HG02623 (cell line): ENCODE measurements around the gene IKZF1.

Experiments
- ATAC-seq: cut with Tn5 transposase; IDR thresholded peaks from one replicate; pipeline ENCODE4 v1.9.1; 2021; ENCODE audit warnings: moderate library complexity; ENCODE audit not compliant: unreplicated experiment

Gene IKZF1

GRCh38 chr7:50352751-50353150, 48.2 kb downstream of the IKZF1 start:
- no peak for ATAC-seq

DNA sequence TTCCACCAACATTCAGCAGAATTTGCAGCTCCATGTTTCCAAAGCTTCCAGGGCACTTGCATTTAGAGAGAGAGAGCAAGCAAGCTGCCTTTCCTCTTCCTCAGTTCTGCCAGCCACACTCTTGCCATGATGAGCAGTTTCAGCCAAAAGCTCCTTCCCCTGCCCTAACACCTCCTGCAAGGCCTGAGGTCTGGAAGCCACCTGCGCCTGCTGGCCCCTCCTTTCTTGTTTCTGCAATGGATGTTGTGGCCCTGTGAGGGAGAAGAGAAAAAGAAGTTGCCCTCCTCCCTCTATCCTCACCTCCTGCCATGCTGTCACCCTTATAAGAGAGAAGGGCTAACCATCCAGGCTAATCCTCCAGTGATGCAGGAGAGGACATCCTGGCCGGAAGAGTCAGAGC, 48.7 kb downstream of the IKZF1 start:
- no peak for ATAC-seq

DNA sequence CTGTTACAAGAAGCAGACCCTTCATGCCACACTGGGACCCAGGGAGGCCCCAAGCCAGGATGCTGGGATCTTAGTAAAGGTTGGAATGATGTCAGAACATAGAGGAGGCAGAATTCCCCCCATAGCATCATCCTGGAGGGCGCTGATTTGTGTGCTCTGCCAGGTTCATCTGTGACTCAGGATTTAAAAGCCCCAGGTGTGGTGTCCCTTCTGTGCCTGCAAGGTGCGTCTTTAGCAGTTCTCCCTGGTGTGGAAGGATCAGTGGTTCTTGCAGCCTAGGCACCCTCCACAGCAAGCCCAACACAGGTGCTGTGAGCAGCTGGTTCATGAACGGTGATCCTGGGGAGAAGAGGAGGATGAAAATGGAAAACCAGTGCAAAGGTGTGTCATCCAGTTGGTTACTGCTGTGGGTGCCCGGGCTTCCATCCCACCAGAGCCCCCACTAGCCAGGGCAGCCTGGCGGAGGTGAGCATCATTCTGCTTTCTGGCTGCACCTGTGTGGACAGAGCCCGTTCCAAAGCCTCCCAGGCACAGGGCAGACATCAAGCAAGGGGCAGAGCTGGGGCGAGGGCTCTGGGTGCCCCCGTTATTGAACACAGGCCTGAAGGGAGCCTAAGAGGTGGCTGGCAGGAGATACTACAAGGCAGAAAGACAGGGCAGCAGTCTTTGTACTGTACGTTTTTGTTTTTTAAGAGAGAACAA, 49.5 kb downstream of the IKZF1 start:
- no peak for ATAC-seq

- no peak for ATAC-seq
Measured at GRCh38 chr7:50355817-50356178, 51.3 kb downstream of the IKZF1 start.

DNA sequence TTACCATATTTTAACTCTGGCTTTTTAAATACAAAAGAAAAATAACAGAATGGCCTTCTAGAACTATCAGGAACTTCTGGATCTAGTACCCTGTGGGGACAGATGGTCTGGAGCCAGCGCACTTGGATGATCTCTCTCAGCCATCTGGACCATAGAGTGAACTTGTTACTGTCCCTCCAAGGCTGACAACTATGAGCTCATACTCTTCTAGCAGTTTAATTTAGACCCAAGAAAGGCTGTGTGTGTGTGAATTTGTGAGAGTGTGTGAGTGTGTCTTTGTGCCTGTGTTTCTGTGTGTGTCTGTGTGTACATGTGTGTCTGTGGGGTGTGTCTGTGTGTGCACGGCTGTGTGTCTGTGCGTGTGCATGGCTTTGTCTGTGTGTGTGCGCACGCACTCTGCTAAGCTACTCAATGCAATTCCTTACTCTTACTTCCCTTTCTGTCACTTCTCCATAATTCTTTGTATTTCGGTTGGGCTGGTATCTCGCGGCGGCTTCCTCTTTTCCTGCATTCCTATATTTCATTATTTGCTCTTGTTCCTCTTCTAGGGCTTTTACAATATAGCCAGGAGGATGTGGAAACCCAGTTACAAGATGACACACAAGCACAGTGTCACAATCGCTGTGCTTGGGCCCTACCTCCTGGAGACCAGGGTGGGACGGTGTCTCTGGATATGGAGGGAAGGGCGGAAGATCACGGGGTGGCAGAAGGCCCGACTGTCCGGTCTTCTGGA, 51.9 kb downstream of the IKZF1 start:
- ATAC-seq = no peak

GRCh38 chr7:50356945-50357268, 52.4 kb downstream of the IKZF1 start:
- no peak for ATAC-seq

DNA sequence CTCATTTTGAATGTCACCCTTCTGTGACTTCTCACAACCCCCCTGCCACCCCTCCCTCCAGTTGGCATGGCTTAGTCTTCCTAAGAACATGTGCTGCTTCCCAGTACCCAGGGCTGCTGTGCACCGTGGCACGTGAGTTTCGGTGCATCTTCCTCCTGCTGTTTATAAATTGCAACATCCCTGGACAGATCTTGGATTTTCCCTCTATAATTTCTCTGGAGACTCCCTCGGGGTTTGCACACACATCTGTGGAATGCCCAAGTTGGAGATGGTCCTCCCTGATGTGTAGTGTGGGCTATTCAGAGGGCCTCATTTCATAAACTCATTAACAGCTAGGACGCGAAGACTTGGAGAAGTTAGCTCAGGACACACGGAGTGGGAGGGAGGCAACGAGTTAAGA, 52.9 kb downstream of the IKZF1 start:
- ATAC-seq = no peak

GRCh38 chr7:50358041-50358705, 53.7 kb downstream of the IKZF1 start:
- ATAC-seq = no peak

- ATAC-seq = no peak
Measured at GRCh38 chr7:50358779-50359178, 54.3 kb downstream of the IKZF1 start.

DNA sequence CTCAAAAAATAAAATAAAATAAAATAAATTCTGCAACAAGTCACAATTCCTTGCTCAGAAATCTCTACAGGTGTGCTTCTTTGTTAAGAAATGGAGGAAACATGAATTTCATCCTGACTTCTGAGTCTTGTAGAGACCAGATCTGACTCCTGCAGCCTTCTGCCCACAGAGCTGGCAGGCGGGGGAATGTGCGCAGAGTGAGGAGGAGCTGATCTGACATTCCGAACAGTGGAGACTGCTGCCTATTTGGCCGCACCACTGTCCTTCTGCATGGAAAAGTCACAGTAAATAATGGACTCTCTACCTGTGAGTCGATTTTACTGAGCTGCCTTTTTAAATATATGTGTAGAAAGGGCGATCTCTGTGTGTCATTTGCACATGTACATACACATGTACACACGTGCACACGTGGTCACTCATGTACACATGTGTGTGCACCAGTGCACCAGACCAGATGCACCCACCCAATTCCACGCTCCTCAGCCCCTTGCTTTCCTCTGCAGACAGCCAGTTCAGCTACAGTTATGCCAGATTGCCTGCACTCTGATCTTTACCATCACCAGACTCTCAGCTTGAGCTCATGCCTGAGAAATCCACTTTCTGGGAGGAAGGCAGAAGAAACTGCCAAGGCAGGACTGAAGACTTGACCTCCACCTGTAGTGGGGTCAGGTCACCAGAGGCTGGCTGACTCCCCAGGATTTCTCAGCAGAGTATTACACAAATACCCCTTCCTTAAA, 54.9 kb downstream of the IKZF1 start:
- ATAC-seq = no peak

- ATAC-seq = no peak
Measured at GRCh38 chr7:50359995-50360925, 55.7 kb downstream of the IKZF1 start.

- ATAC-seq = no peak
Measured at GRCh38 chr7:50362142-50362541, 57.6 kb downstream of the IKZF1 start.

DNA sequence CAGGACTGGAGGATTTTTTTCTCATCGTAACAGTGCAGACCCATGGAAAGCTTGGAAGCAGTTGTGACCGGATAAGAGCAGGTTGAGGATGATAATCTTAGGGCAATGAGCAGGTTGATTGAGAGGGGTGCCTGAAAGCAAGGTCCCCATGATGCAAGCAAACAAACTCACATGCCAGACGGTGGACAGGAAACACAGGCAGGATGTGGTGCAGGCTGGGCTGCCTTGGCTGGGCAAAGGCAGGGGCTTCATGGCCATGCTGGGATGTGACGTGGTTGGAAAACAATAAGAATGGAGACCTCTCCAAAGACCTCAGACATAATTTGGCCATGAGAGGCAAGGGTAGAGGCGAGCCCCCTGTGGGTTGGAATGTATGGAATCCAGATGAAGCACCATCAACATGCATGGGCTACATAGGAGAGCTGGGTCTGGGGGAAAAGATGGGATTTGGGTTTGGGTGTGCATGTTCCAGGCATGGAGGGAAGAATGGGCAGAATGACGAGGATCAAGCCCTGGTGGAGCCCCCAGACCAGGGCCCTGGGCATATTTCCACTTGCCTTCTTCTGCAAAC, 58.3 kb downstream of the IKZF1 start:
- no peak for ATAC-seq

- ATAC-seq = no peak
Measured at GRCh38 chr7:50363327-50364060, 59.0 kb downstream of the IKZF1 start.

GRCh38 chr7:50364645-50365044, 60.1 kb downstream of the IKZF1 start:
- ATAC-seq = no peak

DNA sequence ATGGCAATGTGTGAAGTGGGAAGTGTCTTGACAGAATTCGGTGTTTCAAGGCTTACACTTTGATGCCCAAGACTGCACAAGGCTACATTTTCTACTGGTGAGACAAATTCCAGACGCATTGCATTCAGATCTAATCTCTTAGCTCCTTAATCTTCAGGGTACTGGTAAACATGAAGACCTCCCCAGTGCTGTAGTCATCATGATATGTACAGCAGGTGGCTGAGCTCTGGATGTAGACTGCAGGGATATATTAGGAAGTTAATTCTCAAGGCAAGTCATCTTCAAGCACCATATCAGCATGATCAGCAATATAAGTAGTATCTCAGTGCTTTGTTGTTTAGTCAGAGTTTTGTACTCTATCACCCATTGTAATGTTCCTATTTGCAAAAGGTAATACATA, 61.8 kb downstream of the IKZF1 start:
- no peak for ATAC-seq

DNA sequence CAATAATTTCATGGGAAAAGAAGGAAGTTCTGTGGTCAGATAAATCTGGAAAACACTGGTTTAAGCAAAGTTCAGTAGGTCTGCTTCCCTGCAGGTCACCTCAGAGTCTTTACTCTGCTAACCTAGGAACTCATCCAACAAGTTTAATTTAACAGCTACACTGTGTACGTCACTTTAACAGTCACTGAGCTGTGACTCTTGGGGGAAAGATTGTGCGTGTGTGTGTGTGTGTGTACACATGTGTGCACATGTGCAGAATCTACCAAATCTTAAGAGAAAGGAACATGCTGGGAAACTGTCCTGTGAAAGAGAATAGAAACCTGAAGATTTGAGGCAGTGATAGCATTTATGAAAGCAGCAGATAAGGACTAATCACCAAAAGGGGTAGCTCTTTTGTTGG, 62.6 kb downstream of the IKZF1 start:
- no peak for ATAC-seq

DNA sequence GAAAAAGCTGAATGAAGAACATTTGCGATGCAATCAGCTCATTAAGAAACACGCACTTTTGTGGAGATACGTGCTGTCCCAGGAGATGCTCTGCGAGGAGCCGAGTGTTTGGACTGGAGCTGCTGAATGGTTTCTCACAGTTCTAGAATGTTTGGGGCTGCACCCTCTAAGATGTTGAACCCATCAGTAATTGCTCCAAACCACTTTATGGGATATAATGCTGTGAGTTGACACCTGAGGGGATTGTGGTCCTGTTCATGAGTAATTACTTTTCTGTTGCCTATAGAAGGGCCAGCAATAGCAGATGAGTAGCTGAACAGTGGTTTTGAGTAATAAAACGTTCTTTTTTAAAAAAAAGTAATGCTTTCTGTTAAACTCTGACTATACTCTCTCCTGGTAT, 63.1 kb downstream of the IKZF1 start:
- ATAC-seq = no peak

GRCh38 chr7:50368366-50368765, 63.9 kb downstream of the IKZF1 start:
- ATAC-seq = no peak
